H9 (cell line): Measurements from ENCODE around the gene ATE1. TPM values are rescaled to one million over a fixed set of nuclear protein-coding genes. Genes with fewer than 3 reads are reported as not detected.
"Not testable (repeated sequence)": the region's sequence is repeated elsewhere in the genome, so short reads cannot be mapped to it uniquely, and the experiment has no call there.

Source experiments
- DNase-seq: peaks from one replicate; pipeline ENCODE4 v3.0.0-alpha.2; 2017
- H2AFZ ChIP-seq: one replicate; pipeline ENCODE4 v1.6.1; 2013; ENCODE audit warnings: mild to moderate bottlenecking, low read length, control low read depth, moderate library complexity
- H2AK5ac ChIP-seq: 2 replicates; pipeline ENCODE4 v1.6.1; 2013; ENCODE audit warnings: low read length, control low read depth, mixed read lengths; ENCODE audit not compliant: insufficient read length
- H2BK120ac ChIP-seq: one replicate; pipeline ENCODE4 v1.6.1; 2013; ENCODE audit warnings: low read depth, mild to moderate bottlenecking, low read length, control low read depth, inconsistent platforms; ENCODE audit not compliant: poor library complexity, severe bottlenecking
- H2BK12ac ChIP-seq: 2 replicates; pipeline ENCODE4 v1.6.1; 2013; ENCODE audit warnings: low read length, control low read depth, mixed read lengths, low read depth; ENCODE audit not compliant: insufficient read length
- H2BK15ac ChIP-seq: 2 replicates; pipeline ENCODE4 v1.6.1; 2013; ENCODE audit warnings: low read depth, low read length, control low read depth
- H2BK20ac ChIP-seq: one replicate; pipeline ENCODE4 v1.6.1; 2013; ENCODE audit warnings: low read depth, mild to moderate bottlenecking, low read length, control low read depth, inconsistent platforms; ENCODE audit not compliant: poor library complexity, severe bottlenecking
- H2BK5ac ChIP-seq: 2 replicates; pipeline ENCODE4 v1.6.1; 2013; ENCODE audit warnings: low read length, control low read depth, mixed read lengths; ENCODE audit not compliant: insufficient read length
- H3K14ac ChIP-seq: 2 replicates; pipeline ENCODE4 v1.6.1; 2013; ENCODE audit warnings: low read length, control low read depth; ENCODE audit not compliant: insufficient read depth
- H3K18ac ChIP-seq: 2 replicates; pipeline ENCODE4 v1.6.1; 2013; ENCODE audit warnings: low read depth, mild to moderate bottlenecking, mixed read lengths, low read length, control low read depth; ENCODE audit not compliant: insufficient read length
- H3K23ac ChIP-seq: 2 replicates; pipeline ENCODE4 v1.6.1; 2013; ENCODE audit warnings: low read length, control low read depth, mixed read lengths, low read depth; ENCODE audit not compliant: insufficient read length
- H3K23me2 ChIP-seq: 2 replicates; pipeline ENCODE4 v1.6.1; 2013; ENCODE audit warnings: low read depth, mild to moderate bottlenecking, mixed read lengths, low read length, control low read depth; ENCODE audit not compliant: insufficient read length, poor library complexity, severe bottlenecking
- H3K27ac ChIP-seq: 2 replicates; pipeline ENCODE4 v1.5.1; 2013; ENCODE audit warnings: low read length, control low read depth, mixed read lengths, low read depth; ENCODE audit not compliant: insufficient read length
- H3K27me3 ChIP-seq: 2 replicates; pipeline ENCODE4 v1.6.1; 2013; ENCODE audit warnings: low read length, control low read depth, inconsistent platforms; ENCODE audit not compliant: insufficient read depth
- H3K4ac ChIP-seq: 2 replicates; pipeline ENCODE4 v1.6.1; 2013; ENCODE audit warnings: low read depth, mild to moderate bottlenecking, control low read depth, inconsistent platforms, low read length, moderate library complexity
- H3K4me1 ChIP-seq: 2 replicates; pipeline ENCODE4 v1.6.1; 2013; ENCODE audit warnings: low read length, control low read depth, inconsistent platforms; ENCODE audit not compliant: insufficient read depth
- H3K4me2 ChIP-seq: 2 replicates; pipeline ENCODE4 v1.6.1; 2013; ENCODE audit warnings: low read length, control low read depth, mixed read lengths; ENCODE audit not compliant: insufficient read length, insufficient read depth
- H3K56ac ChIP-seq: 2 replicates; pipeline ENCODE4 v1.6.1; 2013; ENCODE audit warnings: low read depth, mild to moderate bottlenecking, mixed read lengths, low read length, control low read depth; ENCODE audit not compliant: insufficient read length
- H3K79me1 ChIP-seq: 2 replicates; pipeline ENCODE4 v1.6.1; 2013; ENCODE audit warnings: low read depth, mild to moderate bottlenecking, moderate library complexity, low read length, control low read depth, inconsistent platforms; ENCODE audit not compliant: insufficient read depth, poor library complexity, severe bottlenecking
- H3K79me2 ChIP-seq: 2 replicates; pipeline ENCODE4 v1.6.1; 2013; ENCODE audit warnings: low read length, control low read depth, inconsistent platforms; ENCODE audit not compliant: insufficient read depth
- H3K9ac ChIP-seq: 2 replicates; pipeline ENCODE4 v1.6.1; 2013; ENCODE audit warnings: low read length, control low read depth, mixed read lengths; ENCODE audit not compliant: insufficient read length; ENCODE audit errors: extremely low read depth
- H3K9me3 ChIP-seq: one replicate; pipeline ENCODE4 v1.6.1; 2013; ENCODE audit warnings: low read depth, low read length, inconsistent platforms; ENCODE audit not compliant: control insufficient read depth
- H3T11ph ChIP-seq: one replicate; pipeline ENCODE4 v1.6.1; 2013; ENCODE audit warnings: mild to moderate bottlenecking, low read length, control low read depth, inconsistent platforms
- H4K20me1 ChIP-seq: one replicate; pipeline ENCODE4 v1.6.1; 2013; ENCODE audit not compliant: control insufficient read depth, insufficient read length, insufficient read depth
- H4K5ac ChIP-seq: 2 replicates; pipeline ENCODE4 v1.6.1; 2013; ENCODE audit warnings: low read depth, mild to moderate bottlenecking, mixed read lengths, low read length, control low read depth; ENCODE audit not compliant: insufficient read length
- H4K8ac ChIP-seq: replicated peaks from 2 replicates; pipeline ENCODE4 v1.6.1; 2013; ENCODE audit warnings: low read length, control low read depth, mixed read lengths, low read depth; ENCODE audit not compliant: insufficient read length
- H4K91ac ChIP-seq: 2 replicates; pipeline ENCODE4 v1.6.1; 2013; ENCODE audit warnings: low read depth, mild to moderate bottlenecking, moderate library complexity, mixed read lengths, low read length, control low read depth; ENCODE audit not compliant: insufficient read length
- H3K27ac Mint-ChIP-seq, 3 experiments: 2 replicates in 2 of 3; 3 replicates in 1 of 3; pipeline ENCODE4 v1.8.0; 2020 to 2021; ENCODE audit warnings: mixed read lengths in 3 of 3, mild to moderate bottlenecking in 1 of 3, moderate library complexity in 1 of 3
- H3K27me3 Mint-ChIP-seq: 2 replicates; pipeline ENCODE4 v1.8.0; 2021; ENCODE audit warnings: low read depth, mild to moderate bottlenecking, moderate library complexity, mixed read lengths
- H3K36me3 Mint-ChIP-seq, 3 experiments: 2 replicates in 2 of 3; 3 replicates in 1 of 3; pipeline ENCODE4 v1.8.0; 2020 to 2021; ENCODE audit warnings: low read depth in 3 of 3, mixed read lengths in 3 of 3; ENCODE audit not compliant: insufficient read depth in 1 of 3
- H3K4me1 Mint-ChIP-seq, 2 experiments: 2 replicates each; pipeline ENCODE4 v1.8.0; 2020; ENCODE audit warnings: mixed read lengths in 2 of 2
- H3K4me3 Mint-ChIP-seq, 2 experiments: 2 replicates in 1 of 2; 3 replicates in 1 of 2; pipeline ENCODE4 v1.8.0; 2020 to 2021; ENCODE audit warnings: mild to moderate bottlenecking in 2 of 2, mixed read lengths in 2 of 2, moderate library complexity in 1 of 2
- H3K9me3 Mint-ChIP-seq, 2 experiments: 2 replicates in 1 of 2; 3 replicates in 1 of 2; pipeline ENCODE4 v1.8.0; 2020; ENCODE audit warnings: mild to moderate bottlenecking in 2 of 2, mixed read lengths in 2 of 2, moderate library complexity in 1 of 2
- WGBS: extraction: QIAGEN DNeasy Blood & Tissue Kit; methylation state at CpG from one replicate; pipeline ENCODE4 v1.1.7; 2013; ENCODE audit warnings: missing lambda C conversion rate, low lambda C conversion rate, mixed read lengths; ENCODE audit not compliant: insufficient read length; ENCODE audit errors: extremely low coverage; 5-methylcytosine and 5-hydroxymethylcytosine counted together
- total RNA-seq: library from RNA; stranded (reverse); gene quantifications from 2 replicates; pipeline ENCODE4 v1.2.1, GENCODE V29; 2021

The ATE1 gene
- total RNA-seq, 1 experiment from 2014 or later: 29.0 TPM

DNA sequence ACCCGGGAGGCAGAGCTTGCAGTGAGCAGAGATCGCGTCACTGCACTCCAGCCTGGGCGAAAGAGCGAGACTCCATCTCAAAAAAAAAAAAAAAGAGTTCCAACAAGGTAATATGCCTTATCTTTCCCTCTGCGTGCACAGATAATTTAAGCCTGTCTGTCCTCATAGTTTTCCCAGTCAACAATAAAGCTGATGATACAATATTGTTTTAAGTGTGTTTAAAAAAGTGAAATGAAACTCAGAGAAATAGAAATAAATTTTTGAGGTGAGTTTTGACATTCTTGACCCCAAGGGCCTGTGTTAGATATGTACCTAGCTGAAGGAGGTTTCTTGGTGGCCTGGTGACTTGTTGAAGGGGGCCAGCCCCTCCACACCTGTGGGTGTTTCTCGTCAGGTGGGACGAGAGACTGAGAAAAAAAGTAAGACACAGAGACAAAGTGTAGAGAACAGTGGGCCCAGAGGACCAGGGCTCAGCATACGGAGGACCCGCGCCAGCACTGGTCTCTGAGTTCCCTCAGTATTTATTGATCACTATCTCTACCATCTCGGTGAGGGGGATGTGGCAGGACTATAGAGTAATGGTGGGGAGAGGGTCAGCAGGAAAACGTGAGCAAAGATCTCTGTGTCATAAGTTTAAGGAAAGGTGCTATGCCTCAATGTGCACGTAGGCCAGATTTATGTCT lies 1.9 kb upstream of the ATE1 start:
- H3K9ac ChIP-seq, H4K8ac ChIP-seq, H3K56ac ChIP-seq, H3T11ph ChIP-seq, H3K27me3 ChIP-seq, H3K4me2 ChIP-seq, H2AFZ ChIP-seq, H4K91ac ChIP-seq, H2BK15ac ChIP-seq, H2BK12ac ChIP-seq, H4K20me1 ChIP-seq, DNase-seq, H3K9me3 Mint-ChIP-seq, H3K4me1 ChIP-seq, H3K79me2 ChIP-seq, H3K27ac ChIP-seq, H2AK5ac ChIP-seq, H3K79me1 ChIP-seq, H3K27me3 Mint-ChIP-seq, H2BK20ac ChIP-seq, H2BK5ac ChIP-seq, H3K4ac ChIP-seq, H2BK120ac ChIP-seq, H3K23ac ChIP-seq, H3K18ac ChIP-seq, H4K5ac ChIP-seq, H3K14ac ChIP-seq, H3K9me3 ChIP-seq, H3K23me2 ChIP-seq: not testable (repeated sequence)
- peak overlapping the region; percentile 66 to 93 for H3K4me3 Mint-ChIP-seq
- H3K4me1 Mint-ChIP-seq: peaks cover 23 to 27% of the 10 kb centered on the region in 2 experiments
- H3K27ac Mint-ChIP-seq: peak overlapping the region; percentile 74 to 87 (median 77); a peak in 6 of 7 replicates
- H3K36me3 Mint-ChIP-seq: peaks cover 0 to 25% (median 5%) of the 10 kb centered on the region in 3 experiments; a peak in 3 of 7 replicates
- no CpG with 5 or more reads among the region's 14 CpGs for WGBS
